ENCODE measurements around the gene KCNK13. TPM values are rescaled to one million over a fixed set of nuclear protein-coding genes. Genes with fewer than 3 reads are reported as not detected.
"Not testable (repeated sequence)": the region's sequence is repeated elsewhere in the genome, so short reads cannot be mapped to it uniquely, and the experiment has no call there.

Gene KCNK13
- total RNA-seq, 4 donors from 2014 or later = 0.10 to 0.81 (median 0.19) TPM; not detected in 1

- H3K27ac ChIP-seq = no peak overlapping the region
- TF ChIP-seq CTCF (IDR thresholded peaks at IDR 0.05) (no peak), POLR2AphosphoS5 (IDR thresholded peaks at IDR 0.05) (no peak), EP300 (IDR thresholded peaks at IDR 0.05) (no peak), POLR2A (IDR thresholded peaks at IDR 0.05) (no peak)
- no peak for ATAC-seq
- H3K27me3 ChIP-seq = peaks cover 44% of the 10 kb centered on the region
- 70 to 78% methylated on average over 2 of the region's 2 CpGs for WGBS, 2 donors (ENCODE audit: low coverage in 1 of 2)
- no peaks in the 10 kb centered on the region for H3K36me3 ChIP-seq
- H3K4me3 ChIP-seq = no peak overlapping the region
- no peaks in the 10 kb centered on the region for H3K4me1 ChIP-seq
- H3K9me3 ChIP-seq = no peaks in the 10 kb centered on the region
Observed at GRCh38 chr14:90079576-90079975, 17.8 kb downstream of the KCNK13 start.

DNA sequence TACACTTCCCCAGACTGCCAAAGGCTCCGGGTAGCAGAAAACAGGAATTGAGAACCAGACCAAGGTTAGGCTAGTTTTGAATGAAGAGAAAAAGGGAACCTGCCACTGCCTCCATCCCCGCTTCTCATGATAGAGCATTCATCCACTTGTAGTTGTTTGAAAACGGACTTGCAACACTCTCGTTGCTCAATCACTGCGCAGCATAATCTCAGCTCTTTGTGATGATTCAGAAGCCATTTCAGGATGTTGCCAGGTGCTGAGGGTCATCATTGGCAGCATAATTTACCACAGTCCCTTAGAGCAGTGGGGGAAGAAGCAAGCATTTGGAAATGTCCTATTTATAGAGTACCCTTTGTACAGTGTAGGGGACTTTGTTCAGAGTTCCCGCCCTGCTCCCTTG is 25.6 kb downstream of the KCNK13 start:
- no peaks in the 10 kb centered on the region for H3K36me3 ChIP-seq
- no peaks in the 10 kb centered on the region for H3K27me3 ChIP-seq
- peak; percentile 61 for ATAC-seq
- WGBS, 2 donors (ENCODE audit: low coverage in 1 of 2) = 74 to 79% methylated on average over 5 of the region's 6 CpGs
- no peak for TF ChIP-seq EP300 (IDR thresholded peaks at IDR 0.05)
- no peak for TF ChIP-seq CTCF (IDR thresholded peaks at IDR 0.05)
- no peak for TF ChIP-seq POLR2AphosphoS5 (IDR thresholded peaks at IDR 0.05)
- no peak for TF ChIP-seq POLR2A (IDR thresholded peaks at IDR 0.05)
- H3K27ac ChIP-seq = no peak overlapping the region
- peaks cover 0 to 8% (median 0%) of the 10 kb centered on the region in 3 donors for H3K4me1 ChIP-seq
- H3K9me3 ChIP-seq = no peaks in the 10 kb centered on the region
- H3K4me3 ChIP-seq = no peak overlapping the region

DNA sequence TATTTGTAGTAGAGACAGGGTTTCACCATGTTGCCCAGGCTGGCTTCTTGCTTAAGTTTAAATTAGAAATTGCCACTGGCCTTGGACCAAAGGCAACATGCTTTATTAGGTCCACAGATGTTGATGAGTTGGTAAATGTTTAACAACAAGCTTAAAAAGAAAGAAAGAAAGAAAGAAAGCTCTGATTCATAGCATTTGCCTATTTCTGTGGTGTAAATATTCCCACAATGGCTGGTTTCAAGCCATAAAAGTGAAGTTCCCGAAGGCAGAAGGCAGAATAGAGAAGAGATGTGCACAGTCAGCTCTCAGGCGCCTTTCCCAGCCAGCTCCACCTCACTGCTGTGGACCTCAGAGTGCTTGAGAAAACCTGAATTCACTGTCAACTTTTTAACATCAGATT is 26.4 kb downstream of the KCNK13 start:
- Histone ChIP-seq H3K27me3 (no peaks in the 10 kb centered on the region), H3K4me1 (peaks cover 0 to 8% (median 0%) of the 10 kb centered on the region in 3 donors), H3K4me3 (no peak overlapping the region), H3K36me3 (no peaks in the 10 kb centered on the region), H3K27ac (no peak overlapping the region), H3K9me3 (no peaks in the 10 kb centered on the region)
- no peak for ATAC-seq
- TF ChIP-seq CTCF (IDR thresholded peaks at IDR 0.05) (no peak), POLR2A (IDR thresholded peaks at IDR 0.05) (no peak), POLR2AphosphoS5 (IDR thresholded peaks at IDR 0.05) (no peak), EP300 (IDR thresholded peaks at IDR 0.05) (no peak)
- 88% methylated on average over 2 of the region's 2 CpGs for WGBS, 2 donors (ENCODE audit: low coverage in 1 of 2)

- H3K27ac ChIP-seq, H3K4me3 ChIP-seq, H3K36me3 ChIP-seq, H3K4me1 ChIP-seq, ATAC-seq, H3K9me3 ChIP-seq, H3K27me3 ChIP-seq: not testable (repeated sequence)
- WGBS, 2 donors (ENCODE audit: low coverage in 1 of 2) = 51 to 53% methylated on average over 4 to 5 of the region's 6 CpGs
Observed at GRCh38 chr14:90089486-90089885, 27.7 kb downstream of the KCNK13 start.

DNA sequence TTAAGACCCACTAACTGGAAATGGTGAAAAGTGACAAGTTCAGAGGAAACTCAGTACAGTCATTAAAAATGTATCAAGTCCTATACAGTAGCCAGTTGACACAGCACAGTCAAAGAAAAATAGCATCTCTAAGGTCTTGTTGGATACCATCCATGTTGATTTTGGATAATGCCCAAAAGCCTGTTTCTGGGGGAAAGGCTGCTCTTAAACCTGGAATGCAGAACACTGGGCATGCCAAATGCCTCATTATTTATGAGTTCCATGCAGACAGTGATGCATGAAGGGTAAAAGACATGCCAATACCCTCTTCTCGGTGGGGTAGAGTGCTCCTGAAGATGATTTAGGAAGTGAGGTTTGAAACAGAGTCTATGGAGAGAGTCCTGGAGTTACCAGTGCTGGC is 29.6 kb downstream of the KCNK13 start:
- Histone ChIP-seq H3K9me3 (no peaks in the 10 kb centered on the region), H3K27ac (no peak overlapping the region), H3K36me3 (no peaks in the 10 kb centered on the region), H3K4me3 (no peak overlapping the region), H3K27me3 (no peaks in the 10 kb centered on the region), H3K4me1 (peaks cover 0 to 8% (median 0%) of the 10 kb centered on the region in 3 donors)
- no peak for ATAC-seq
- no peak for TF ChIP-seq EP300 (IDR thresholded peaks at IDR 0.05)
- TF ChIP-seq POLR2AphosphoS5 (IDR thresholded peaks at IDR 0.05) = no peak
- no peak for TF ChIP-seq CTCF (IDR thresholded peaks at IDR 0.05)
- no peak for TF ChIP-seq POLR2A (IDR thresholded peaks at IDR 0.05)
- WGBS, 2 donors (ENCODE audit: low coverage in 1 of 2) = 14 to 20% methylated on average over 1 of the region's 1 CpG

All from gastroesophageal sphincter (tissue), 4 donors.